ENCODE data around the gene ACAT1. TPM values are rescaled to one million over a fixed set of nuclear protein-coding genes. Genes with fewer than 3 reads are reported as not detected.
"Not testable (repeated sequence)": the region's sequence is repeated elsewhere in the genome, so short reads cannot be mapped to it uniquely, and the experiment has no call there.

ACAT1 gene
- total RNA-seq, 6 experiments from 2014 or later: 357 to 1,180 (median 459) TPM

DNA sequence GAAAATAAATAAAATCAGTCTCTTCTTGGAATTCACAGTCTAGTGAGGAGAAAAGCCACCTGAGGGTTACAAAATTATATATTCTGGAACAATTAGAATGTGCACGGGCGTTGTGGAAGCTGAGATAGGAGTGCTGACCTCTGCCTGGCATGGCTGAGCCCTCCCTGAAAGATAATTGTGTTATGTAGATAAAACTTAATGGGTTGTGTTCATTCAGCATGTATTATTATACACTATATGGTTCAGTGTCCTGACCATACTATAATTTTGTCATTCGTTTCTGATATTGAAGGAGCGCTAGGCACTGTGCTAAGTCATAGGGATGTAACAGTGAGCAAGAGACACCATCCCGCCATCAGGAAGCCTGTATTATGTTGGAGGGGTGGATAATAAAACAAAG, 3.7 kb downstream of the ACAT1 start:
- Histone ChIP-seq H3K36me3 (peaks cover 0 to 5% (median under 1%) of the 10 kb centered on the region in 4 donors), H3K9me3 (no peaks in the 10 kb centered on the region), H3K27ac (peak overlapping the region; percentile 95 to 99 (median 99)), H3K4me1 (peaks cover 0 to 47% (median 14%) of the 10 kb centered on the region in 4 donors), H3K4me3 (peak overlapping the region in 2 of 3 donors; percentile 0 to 86), H3K27me3 (no peaks in the 10 kb centered on the region)
- intact Hi-C loops (cut with DNase I): no loop called here
- ATAC-seq (peak in 1 of 4 donors; percentile 4), DNase-seq (no peak)
- 48% methylated on average over 5 of the region's 5 CpGs for WGBS (ENCODE audit: insufficient coverage, low coverage, low lambda C conversion rate, missing lambda C conversion rate)
- TF ChIP-seq POLR2A (IDR thresholded peaks at IDR 0.05): no peak
- TF ChIP-seq, protein P1, sequence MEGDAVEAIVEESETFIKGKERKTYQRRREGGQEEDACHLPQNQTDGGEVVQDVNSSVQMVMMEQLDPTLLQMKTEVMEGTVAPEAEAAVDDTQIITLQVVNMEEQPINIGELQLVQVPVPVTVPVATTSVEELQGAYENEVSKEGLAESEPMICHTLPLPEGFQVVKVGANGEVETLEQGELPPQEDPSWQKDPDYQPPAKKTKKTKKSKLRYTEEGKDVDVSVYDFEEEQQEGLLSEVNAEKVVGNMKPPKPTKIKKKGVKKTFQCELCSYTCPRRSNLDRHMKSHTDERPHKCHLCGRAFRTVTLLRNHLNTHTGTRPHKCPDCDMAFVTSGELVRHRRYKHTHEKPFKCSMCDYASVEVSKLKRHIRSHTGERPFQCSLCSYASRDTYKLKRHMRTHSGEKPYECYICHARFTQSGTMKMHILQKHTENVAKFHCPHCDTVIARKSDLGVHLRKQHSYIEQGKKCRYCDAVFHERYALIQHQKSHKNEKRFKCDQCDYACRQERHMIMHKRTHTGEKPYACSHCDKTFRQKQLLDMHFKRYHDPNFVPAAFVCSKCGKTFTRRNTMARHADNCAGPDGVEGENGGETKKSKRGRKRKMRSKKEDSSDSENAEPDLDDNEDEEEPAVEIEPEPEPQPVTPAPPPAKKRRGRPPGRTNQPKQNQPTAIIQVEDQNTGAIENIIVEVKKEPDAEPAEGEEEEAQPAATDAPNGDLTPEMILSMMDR (IDR thresholded peaks at IDR 0.05): no peak

DNA sequence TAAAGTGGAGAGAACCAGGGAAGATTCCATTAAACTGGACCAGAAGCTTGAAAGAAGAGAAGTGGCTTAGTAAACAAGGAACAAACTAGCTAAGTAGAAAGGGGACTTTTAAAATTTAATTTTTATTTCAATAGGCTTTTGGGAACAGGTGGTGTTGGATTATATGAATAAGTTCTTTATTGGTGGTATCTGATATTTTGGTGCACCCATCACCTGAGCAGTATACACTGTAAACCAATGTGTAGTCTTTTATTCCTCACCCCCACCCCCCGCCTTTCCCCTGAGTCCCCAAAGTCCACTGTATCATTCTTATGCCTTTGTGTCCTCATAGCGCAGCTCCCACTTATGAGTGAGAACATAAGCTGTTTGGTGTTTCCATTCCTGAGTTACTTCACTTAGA, 7.4 kb downstream of the ACAT1 start:
- DNase-seq (no peak), ATAC-seq (no peak)
- intact Hi-C loops (cut with DNase I): no loop called here
- 100% methylated on average over 1 of the region's 2 CpGs for WGBS (ENCODE audit: insufficient coverage, low coverage, low lambda C conversion rate, missing lambda C conversion rate)
- peaks cover 0 to 36% (median 15%) of the 10 kb centered on the region in 4 donors for H3K4me1 ChIP-seq
- no peak overlapping the region for H3K4me3 ChIP-seq
- peaks cover 0 to 25% (median 10%) of the 10 kb centered on the region in 4 donors for H3K36me3 ChIP-seq
- H3K27me3 ChIP-seq: no peaks in the 10 kb centered on the region
- H3K9me3 ChIP-seq: no peaks in the 10 kb centered on the region
- TF ChIP-seq, protein P1 (IDR thresholded peaks at IDR 0.05): no peak
- no peak for TF ChIP-seq POLR2A (IDR thresholded peaks at IDR 0.05)
- H3K27ac ChIP-seq: peak overlapping the region in 1 of 3 donors; percentile 99

DNA sequence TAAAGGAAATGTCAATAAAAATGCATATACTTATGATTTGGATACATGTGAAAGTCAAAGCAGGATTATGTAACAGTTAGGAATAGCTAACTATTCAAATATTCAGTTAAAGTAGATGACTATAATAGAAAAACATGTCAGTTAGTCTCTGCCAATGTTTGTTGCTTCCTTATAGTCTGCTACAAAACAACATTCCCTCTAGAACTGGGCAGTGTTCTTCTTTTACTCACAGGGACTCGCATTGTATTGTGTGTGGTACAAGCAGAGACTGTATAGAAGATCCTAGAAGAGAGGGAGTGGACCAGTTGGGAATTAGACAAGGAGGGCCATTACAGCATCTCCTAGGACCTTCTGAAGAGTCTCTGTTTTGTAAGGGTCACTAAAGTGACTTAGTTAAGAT, 10.6 kb downstream of the ACAT1 start:
- H3K9me3 ChIP-seq: no peaks in the 10 kb centered on the region
- no peak for DNase-seq
- intact Hi-C loops (cut with DNase I): loop anchor here in 1 of 2 donors (10.0 kb wide), 1 partner anchor 53 kb away; no protein-coding TSS in a partner anchor
- H3K36me3 ChIP-seq: peaks cover 3 to 47% (median 21%) of the 10 kb centered on the region in 4 donors
- H3K4me1 ChIP-seq: peaks cover 0 to 16% (median 6%) of the 10 kb centered on the region in 4 donors
- no peak for TF ChIP-seq POLR2A (IDR thresholded peaks at IDR 0.05)
- TF ChIP-seq, protein P1 (IDR thresholded peaks at IDR 0.05): no peak
- ATAC-seq: no peak
- no peaks in the 10 kb centered on the region for H3K27me3 ChIP-seq
- H3K4me3 ChIP-seq: no peak overlapping the region
- H3K27ac ChIP-seq: no peak overlapping the region
- WGBS (ENCODE audit: insufficient coverage, low coverage, low lambda C conversion rate, missing lambda C conversion rate): 100% methylated on average over 1 of the region's 1 CpG

DNA sequence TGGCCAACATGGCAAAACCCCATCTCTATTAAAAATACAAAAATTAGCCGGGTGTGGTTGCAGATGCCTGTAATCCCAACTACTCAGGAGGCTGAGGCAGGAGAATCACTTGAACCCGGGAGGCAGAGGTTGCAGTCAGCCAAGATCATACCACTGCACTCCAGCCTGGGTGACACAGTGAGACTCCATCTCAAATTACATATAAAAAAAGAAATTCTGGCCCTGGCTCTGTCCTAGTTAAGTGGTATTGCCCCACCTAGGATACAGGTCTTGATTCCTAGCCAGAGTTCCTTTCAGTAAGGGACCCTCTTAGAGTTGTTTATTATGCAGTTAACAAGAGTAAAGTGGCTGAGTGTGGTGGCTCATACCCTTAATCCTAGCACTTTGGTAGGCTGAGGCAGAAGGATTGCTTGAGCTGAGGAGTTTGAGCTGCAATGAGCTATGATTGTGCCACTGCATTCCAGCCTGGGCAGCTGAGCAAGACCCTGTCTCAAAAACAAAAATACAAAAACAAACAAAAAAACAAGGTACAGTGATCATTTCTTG, 11.7 kb downstream of the ACAT1 start:
- not testable (repeated sequence) for H3K4me1 ChIP-seq, H3K27me3 ChIP-seq, H3K4me3 ChIP-seq, ATAC-seq, H3K27ac ChIP-seq, DNase-seq, H3K9me3 ChIP-seq
- WGBS (ENCODE audit: insufficient coverage, low coverage, low lambda C conversion rate, missing lambda C conversion rate): no CpG with 5 or more reads among the region's 2 CpGs
- intact Hi-C loops (cut with DNase I): loop anchor here in 1 of 2 donors (10.0 kb wide), 1 partner anchor 52 kb away; no protein-coding TSS in a partner anchor
- H3K36me3 ChIP-seq: peaks cover 3 to 47% (median 26%) of the 10 kb centered on the region in 4 donors

DNA sequence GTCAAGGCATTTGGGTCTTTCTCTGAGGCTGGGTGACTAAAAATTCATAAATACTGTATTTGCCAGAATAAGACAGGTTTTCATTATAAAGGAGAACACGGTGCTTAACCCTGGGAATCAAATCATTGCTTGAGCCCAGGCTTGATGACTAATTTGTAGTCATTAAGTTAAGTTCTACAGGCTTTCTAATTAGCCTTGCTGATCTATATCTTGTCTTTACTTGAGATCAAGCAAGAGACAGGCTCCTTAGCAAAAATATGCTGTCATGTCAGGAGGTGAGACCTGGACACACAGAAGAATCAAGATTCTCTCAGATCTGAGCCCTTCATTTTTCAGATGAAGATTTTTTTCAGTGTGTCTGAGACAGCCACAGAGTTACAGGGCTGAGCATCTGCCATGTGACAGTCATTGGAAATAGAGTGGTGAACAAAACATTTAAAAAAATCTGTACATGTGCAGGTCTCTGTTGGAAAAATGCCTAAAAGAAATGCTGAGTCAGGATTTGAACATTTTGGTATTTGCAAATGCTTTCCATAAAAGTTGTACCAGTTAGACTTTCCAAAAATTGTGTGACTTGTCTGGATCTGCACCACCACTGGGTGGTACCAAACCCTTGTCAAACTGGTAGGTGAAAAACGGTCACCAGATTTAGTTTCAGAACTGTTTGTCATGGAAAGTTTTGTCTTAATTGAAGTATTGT, 14.6 kb downstream of the ACAT1 start:
- TF ChIP-seq POLR2A (IDR thresholded peaks at IDR 0.05): no peak
- TF ChIP-seq, protein P1 (IDR thresholded peaks at IDR 0.05): peak in 3 of 4 donors; percentile 5 to 24 (median 20)
- Histone ChIP-seq H3K4me1 (peaks cover 0 to 5% (median 0%) of the 10 kb centered on the region in 4 donors), H3K27ac (no peak overlapping the region), H3K36me3 (peaks cover 3 to 69% (median 41%) of the 10 kb centered on the region in 4 donors), H3K4me3 (no peak overlapping the region), H3K9me3 (no peaks in the 10 kb centered on the region), H3K27me3 (no peaks in the 10 kb centered on the region)
- intact Hi-C loops (cut with DNase I): loop anchor here in 1 of 2 donors (10.0 kb wide), 1 partner anchor 49 kb away; no protein-coding TSS in a partner anchor
- no peak for DNase-seq
- ATAC-seq: peak; percentile 19 to 49 (median 30)
- WGBS (ENCODE audit: insufficient coverage, low coverage, low lambda C conversion rate, missing lambda C conversion rate): 54% methylated on average over 2 of the region's 2 CpGs
